HEK293 (cell line): ENCODE results near the gene RAB7B.
A peak's percentile ranks its signal among the peaks of the same experiment; 100 is the strongest.

ENCODE experiments used
- EGR2 ChIP-seq: fragments of 450-650 bp; formaldehyde crosslinking; IDR thresholded peaks from 2 replicates; pipeline ENCODE4 v1.5.1; 2016; ENCODE audit warnings: low read depth, missing biosample characterization, missing genetic modification characterization
- MYNN ChIP-seq: fragments of 450-650 bp; formaldehyde crosslinking; IDR thresholded peaks from 2 replicates; pipeline ENCODE4 v1.5.1; 2016; ENCODE audit warnings: missing biosample characterization, missing genetic modification characterization, borderline replicate concordance
- OSR2 ChIP-seq: fragments of 450-650 bp; formaldehyde crosslinking; IDR thresholded peaks from 2 replicates; pipeline ENCODE4 v1.5.1; 2016; ENCODE audit warnings: missing biosample characterization, missing genetic modification characterization
- SP2 ChIP-seq: fragments of 450-650 bp; formaldehyde crosslinking; IDR thresholded peaks from 2 replicates; pipeline ENCODE4 v1.5.1; 2016; ENCODE audit warnings: missing biosample characterization, missing genetic modification characterization
- WT1 ChIP-seq: fragments of 450-650 bp; formaldehyde crosslinking; IDR thresholded peaks from 2 replicates; pipeline ENCODE4 v1.5.1; 2016; ENCODE audit warnings: missing biosample characterization, missing genetic modification characterization
- YY2 ChIP-seq: fragments of 450-650 bp; formaldehyde crosslinking; IDR thresholded peaks from 2 replicates; pipeline ENCODE4 v1.5.1; 2016; ENCODE audit warnings: missing biosample characterization, missing genetic modification characterization
- ZBTB10 ChIP-seq: fragments of 450-650 bp; formaldehyde crosslinking; IDR thresholded peaks from 2 replicates; pipeline ENCODE4 v1.5.1; 2016; ENCODE audit warnings: missing biosample characterization, missing genetic modification characterization
- ZBTB48 ChIP-seq: fragments of 450-650 bp; formaldehyde crosslinking; IDR thresholded peaks from 2 replicates; pipeline ENCODE4 v1.5.1; 2016; ENCODE audit warnings: missing biosample characterization, missing genetic modification characterization
- ZBTB7A ChIP-seq: fragments of 450-650 bp; formaldehyde crosslinking; IDR thresholded peaks from 2 replicates; pipeline ENCODE4 v1.5.1; 2016; ENCODE audit warnings: low read depth, missing biosample characterization, missing genetic modification characterization
- ZFP41 ChIP-seq: fragments of 450-650 bp; formaldehyde crosslinking; IDR thresholded peaks from 2 replicates; pipeline ENCODE4 v1.5.1; 2016; ENCODE audit warnings: missing biosample characterization, missing genetic modification characterization, borderline replicate concordance
- ZIC2 ChIP-seq: fragments of 450-650 bp; formaldehyde crosslinking; IDR thresholded peaks from 2 replicates; pipeline ENCODE4 v1.5.1; 2016; ENCODE audit warnings: missing biosample characterization, missing genetic modification characterization
- ZNF114 ChIP-seq: fragments of 450-650 bp; formaldehyde crosslinking; IDR thresholded peaks from 2 replicates; pipeline ENCODE4 v1.5.0; 2017; ENCODE audit warnings: missing biosample characterization, missing genetic modification characterization
- ZNF140 ChIP-seq: fragments of 450-650 bp; formaldehyde crosslinking; IDR thresholded peaks from 2 replicates; pipeline ENCODE4 v1.5.1; 2016; ENCODE audit warnings: missing biosample characterization, missing genetic modification characterization
- ZNF174 ChIP-seq: fragments of 450-650 bp; formaldehyde crosslinking; IDR thresholded peaks from 2 replicates; pipeline ENCODE4 v1.5.0; 2017; ENCODE audit warnings: missing biosample characterization, mild to moderate bottlenecking, missing genetic modification characterization
- ZNF2 ChIP-seq: fragments of 450-650 bp; formaldehyde crosslinking; IDR thresholded peaks from 2 replicates; pipeline ENCODE4 v1.5.1; 2016; ENCODE audit warnings: missing biosample characterization, missing genetic modification characterization
- ZNF280D ChIP-seq: fragments of 450-650 bp; formaldehyde crosslinking; IDR thresholded peaks from 2 replicates; pipeline ENCODE4 v1.5.1; 2016; ENCODE audit warnings: missing biosample characterization, missing genetic modification characterization
- ZNF311 ChIP-seq: fragments of 450-650 bp; formaldehyde crosslinking; IDR thresholded peaks from 2 replicates; pipeline ENCODE4 v1.5.1; 2017; ENCODE audit warnings: missing biosample characterization, missing genetic modification characterization, borderline replicate concordance
- ZNF350 ChIP-seq: fragments of 450-650 bp; formaldehyde crosslinking; IDR thresholded peaks from 2 replicates; pipeline ENCODE4 v1.5.0; 2017; ENCODE audit warnings: missing biosample characterization, mild to moderate bottlenecking, missing genetic modification characterization
- ZNF362 ChIP-seq: fragments of 450-650 bp; formaldehyde crosslinking; IDR thresholded peaks from 2 replicates; pipeline ENCODE4 v1.5.1; 2016; ENCODE audit warnings: missing biosample characterization, missing genetic modification characterization
- ZNF398 ChIP-seq: fragments of 450-650 bp; formaldehyde crosslinking; IDR thresholded peaks from 2 replicates; pipeline ENCODE4 v1.5.1; 2017; ENCODE audit warnings: missing biosample characterization, missing genetic modification characterization
- ZNF514 ChIP-seq: fragments of 450-650 bp; formaldehyde crosslinking; IDR thresholded peaks from 2 replicates; pipeline ENCODE4 v1.5.1; 2016; ENCODE audit warnings: missing biosample characterization, missing genetic modification characterization
- ZNF600 ChIP-seq: fragments of 450-650 bp; formaldehyde crosslinking; IDR thresholded peaks from 2 replicates; pipeline ENCODE4 v1.5.1; 2016; ENCODE audit warnings: missing biosample characterization, missing genetic modification characterization
- ZNF621 ChIP-seq: fragments of 450-650 bp; formaldehyde crosslinking; IDR thresholded peaks from 2 replicates; pipeline ENCODE4 v1.5.1; 2017; ENCODE audit warnings: missing biosample characterization, missing genetic modification characterization
- ZNF626 ChIP-seq: fragments of 450-650 bp; sonication (Bioruptor Pico); formaldehyde crosslinking; IDR thresholded peaks from 2 replicates; pipeline ENCODE4 v1.5.1; 2018; ENCODE audit warnings: missing biosample characterization, missing genetic modification characterization, inconsistent platforms
- ZNF664 ChIP-seq: fragments of 450-650 bp; formaldehyde crosslinking; IDR thresholded peaks from 2 replicates; pipeline ENCODE4 v1.5.1; 2016; ENCODE audit warnings: missing biosample characterization, missing genetic modification characterization
- ZNF76 ChIP-seq: fragments of 450-650 bp; formaldehyde crosslinking; IDR thresholded peaks from 2 replicates; pipeline ENCODE4; 2016; ENCODE audit warnings: low read depth, missing biosample characterization, missing genetic modification characterization, borderline replicate concordance
- ZNF768 ChIP-seq: fragments of 450-650 bp; formaldehyde crosslinking; IDR thresholded peaks from 2 replicates; pipeline ENCODE4 v1.5.1; 2018; ENCODE audit warnings: missing biosample characterization, mild to moderate bottlenecking, missing genetic modification characterization
- ZSCAN18 ChIP-seq: fragments of 450-650 bp; formaldehyde crosslinking; IDR thresholded peaks from 2 replicates; pipeline ENCODE4 v1.5.1; 2016; ENCODE audit warnings: missing biosample characterization, missing genetic modification characterization

Gene RAB7B

GRCh38 chr1:206003854-206004800 is 932 bp upstream of the RAB7B start (continued):
- TF ChIP-seq ZNF398 (tag by site-specific recombination) (peak; percentile 25; the same call in 1 of the 2 replicates), ZNF514 (tag by site-specific recombination) (0 out of 2 replicates have a peak, but pooled peaks have one; percentile 5), ZNF114 (tag by site-specific recombination) (peak; percentile 87; the same call in 1 of the 2 replicates), ZSCAN18 (tag by site-specific recombination) (peak; percentile 29; the same call in 1 of the 2 replicates), ZBTB10 (tag by site-specific recombination) (peak; percentile 12; the same call in 1 of the 2 replicates), MYNN (tag by site-specific recombination) (no peak), ZNF621 (tag by site-specific recombination) (peak; percentile 81; the same call in 1 of the 2 replicates), ZNF174 (tag by site-specific recombination) (no peak), ZNF350 (tag by site-specific recombination) (no peak), ZNF140 (tag by site-specific recombination) (peak; percentile 16; the same call in 1 of the 2 replicates), SP2 (no peak), YY2 (peak; percentile 50; the same call in 1 of the 2 replicates), ZNF362 (tag by site-specific recombination) (no peak), EGR2 (tag by site-specific recombination) (peak; percentile 83; the same call in 1 of the 2 replicates), ZNF2 (tag by site-specific recombination) (peak; percentile 27; the same call in 1 of the 2 replicates), ZNF311 (0 out of 2 replicates have a peak, but pooled peaks have one; percentile 84), ZNF626 (tag by site-specific recombination) (no peak), ZNF768 (tag by site-specific recombination) (no peak), ZNF280D (tag by site-specific recombination) (no peak), WT1 (tag by site-specific recombination) (no peak; the same call in 1 of the 2 replicates), ZBTB48 (tag by site-specific recombination) (peak; percentile 43), ZNF76 (tag by site-specific recombination) (peak; percentile 13; the same call in 1 of the 2 replicates), ZNF600 (tag by site-specific recombination) (no peak), ZNF664 (tag by site-specific recombination) (no peak), ZFP41 (peak; percentile 5; the same call in 1 of the 2 replicates), OSR2 (tag by site-specific recombination) (0 out of 2 replicates have a peak, but pooled peaks have one; percentile 1), ZBTB7A (tag by site-specific recombination) (peak; percentile 66; the same call in 1 of the 2 replicates), ZIC2 (tag by site-specific recombination) (no peak)
